Skeletal muscle satellite cell (primary cell): ENCODE results near the gene SPTB. TPM values are rescaled to one million over a fixed set of nuclear protein-coding genes. Genes with fewer than 3 reads are reported as not detected.

Source experiments
- H3K27me3 ChIP-seq: 2 replicates; pipeline ENCODE4 v1.7.0; 2013; ENCODE audit warnings: low read length; ENCODE audit not compliant: control insufficient read depth, insufficient read depth
- H3K36me3 ChIP-seq: 2 replicates; pipeline ENCODE4 v1.7.0; 2013; ENCODE audit warnings: mild to moderate bottlenecking, control low read depth, low read length; ENCODE audit not compliant: insufficient read depth
- H3K4me1 ChIP-seq: 2 replicates; pipeline ENCODE4 v1.7.0; 2013; ENCODE audit warnings: low read length; ENCODE audit not compliant: control insufficient read depth, insufficient read depth
- H3K4me2 ChIP-seq: 2 replicates; pipeline ENCODE4 v1.7.0; 2013; ENCODE audit warnings: mild to moderate bottlenecking, low read length
- H3K4me3 ChIP-seq: 2 replicates; pipeline ENCODE4 v1.7.0; 2013; ENCODE audit warnings: low read length
- H3K9ac ChIP-seq: 2 replicates; pipeline ENCODE4 v1.7.0; 2013; ENCODE audit warnings: mild to moderate bottlenecking, low read depth, low read length, moderate library complexity
- H3K9me3 ChIP-seq: replicated peaks from 2 replicates; pipeline ENCODE4 v1.7.0; 2013; ENCODE audit warnings: mild to moderate bottlenecking, control low read depth, low read length
- total RNA-seq: library from RNA; depleted of rRNA; stranded (reverse); fragments of >200 nt; gene quantifications from 2 replicates; pipeline ENCODE4 v1.2.3, GENCODE V29; 2012; rRNA removed

Gene SPTB
- under 0.01 TPM in 1 of 2 replicates, not detected in the other for total RNA-seq

DNA sequence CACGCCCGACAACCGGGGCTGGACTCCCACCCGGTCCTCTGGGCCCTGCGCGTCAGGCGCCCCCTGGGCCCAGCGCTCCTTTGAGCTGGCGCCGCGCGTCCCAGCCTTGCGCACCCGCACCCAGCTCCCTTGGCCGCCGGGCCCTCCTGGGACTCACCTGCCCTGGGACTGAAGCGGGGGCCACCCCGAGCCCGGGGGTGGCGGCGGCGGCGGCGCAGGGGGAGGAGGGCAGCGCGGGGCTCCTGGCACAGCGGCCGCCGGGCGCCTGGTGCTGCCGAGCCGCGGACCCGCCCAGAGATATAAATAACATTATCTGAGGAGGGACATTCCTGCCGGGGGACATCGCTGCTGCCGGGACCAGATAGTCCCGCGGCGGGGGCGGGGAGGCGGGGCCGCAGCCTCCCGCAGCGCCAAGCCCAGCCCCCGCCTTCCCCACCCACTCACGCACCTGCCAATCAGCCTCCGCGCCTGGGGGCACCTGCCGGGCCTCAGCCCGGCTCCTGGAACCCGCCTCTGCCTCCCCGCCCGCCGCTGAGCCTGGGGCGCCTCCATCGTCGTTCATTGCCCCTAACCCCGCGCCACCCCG, at the start of gene SPTB:
Gene SPTB (minus strand): TSS at position 273 of the 586 bp plus-strand sequence. CDS start 56,813 bp downstream, outside the sequence.
- Histone ChIP-seq H3K4me3 (peak within 1 kb of the TSS; percentile 52), H3K4me2 (peak within 1 kb of the TSS; percentile 71), H3K9me3 (no peaks in the 10 kb centered on the region), H3K36me3 (no peaks in the 10 kb centered on the region), H3K27me3 (peaks cover 90% of the 10 kb centered on the region), H3K4me1 (no peaks in the 10 kb centered on the region), H3K9ac (no peak within 1 kb of the TSS)

DNA sequence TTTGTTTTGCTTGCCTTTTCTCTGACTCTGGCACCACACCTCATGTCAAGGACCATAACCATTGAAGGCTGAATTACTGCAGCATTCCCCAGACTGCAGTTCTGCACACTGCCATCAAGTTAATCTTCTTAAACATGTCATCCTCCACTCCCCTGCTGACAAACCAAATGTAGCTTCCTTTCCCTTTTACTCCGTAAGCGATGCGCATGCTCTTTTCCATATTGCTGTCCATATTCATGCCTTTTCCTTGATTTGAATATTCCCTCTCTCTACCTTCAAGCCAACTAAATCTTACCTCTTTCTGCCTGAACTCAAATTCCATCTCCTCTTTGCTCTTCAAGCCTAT, 49.3 kb upstream of the SPTB start:
- no peaks in the 10 kb centered on the region for H3K9me3 ChIP-seq
- peaks cover 65% of the 10 kb centered on the region for H3K36me3 ChIP-seq
- H3K9ac ChIP-seq, result no peak overlapping the region
- no peak overlapping the region for H3K4me2 ChIP-seq
- no peak overlapping the region for H3K4me3 ChIP-seq
- H3K27me3 ChIP-seq, result no peaks in the 10 kb centered on the region
- no peaks in the 10 kb centered on the region for H3K4me1 ChIP-seq

DNA sequence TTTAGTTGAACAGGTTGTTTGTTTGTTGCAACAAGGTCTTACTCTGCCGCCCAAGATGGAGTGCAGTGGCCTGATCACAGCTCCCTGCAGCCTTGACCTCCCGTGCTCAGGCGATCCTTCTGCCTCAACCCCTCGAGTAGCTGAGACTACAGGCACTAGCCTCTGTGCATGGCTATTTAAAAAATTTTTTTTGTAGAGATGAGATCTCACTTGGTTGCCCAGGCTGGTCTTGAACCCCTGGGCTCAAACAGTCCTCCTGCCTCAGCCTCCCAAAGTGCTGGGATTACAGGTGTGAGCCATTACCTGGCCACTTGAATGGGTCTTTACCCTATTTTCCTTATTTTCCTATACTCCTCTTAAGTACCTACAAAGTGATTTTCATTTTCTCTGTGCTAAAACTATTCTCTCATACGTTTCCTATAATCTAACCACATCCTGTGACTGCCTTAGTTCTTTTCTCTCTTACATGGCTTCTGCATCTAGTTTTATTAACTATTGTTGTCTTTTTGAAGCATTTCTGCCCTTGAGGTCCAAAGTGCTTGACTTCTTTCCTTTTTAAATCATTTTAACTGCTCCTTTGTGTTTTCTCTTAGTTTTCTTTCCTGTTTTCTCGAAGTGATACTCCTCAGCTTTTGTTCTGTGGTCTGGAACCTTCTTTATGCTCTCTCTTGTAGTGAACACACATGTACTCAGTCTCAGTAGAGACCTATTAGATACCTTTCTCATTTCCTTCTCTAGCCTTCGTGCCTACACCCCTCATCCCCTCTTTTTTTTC, 48.7 kb upstream of the SPTB start:
- Histone ChIP-seq H3K4me2 (no peak overlapping the region), H3K4me3 (no peak overlapping the region), H3K9me3 (no peaks in the 10 kb centered on the region), H3K4me1 (no peaks in the 10 kb centered on the region), H3K36me3 (peaks cover 61% of the 10 kb centered on the region), H3K27me3 (no peaks in the 10 kb centered on the region), H3K9ac (no peak overlapping the region)

DNA sequence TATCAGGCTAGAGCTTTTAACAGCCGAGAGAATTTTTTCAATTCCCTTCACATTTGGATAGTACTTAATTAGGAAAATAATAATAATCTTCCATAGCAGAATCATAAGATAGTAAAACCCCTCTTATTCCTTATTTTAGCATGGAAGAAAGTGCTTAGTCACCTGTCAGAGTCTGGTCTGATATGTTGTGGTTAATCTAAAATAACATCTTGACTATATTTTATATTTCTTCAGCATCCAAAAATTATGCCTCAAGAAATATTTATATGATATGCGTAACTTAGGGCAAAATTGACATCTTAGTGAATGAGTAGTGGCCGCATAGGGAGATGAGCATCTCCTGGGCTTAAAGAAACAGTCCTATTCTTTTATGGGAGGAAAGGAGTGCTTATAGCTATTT, 47.3 kb upstream of the SPTB start:
- Histone ChIP-seq H3K4me1 (no peaks in the 10 kb centered on the region), H3K4me3 (no peak overlapping the region), H3K9ac (no peak overlapping the region), H3K9me3 (no peaks in the 10 kb centered on the region), H3K4me2 (no peak overlapping the region), H3K27me3 (no peaks in the 10 kb centered on the region), H3K36me3 (peaks cover 51% of the 10 kb centered on the region)

DNA sequence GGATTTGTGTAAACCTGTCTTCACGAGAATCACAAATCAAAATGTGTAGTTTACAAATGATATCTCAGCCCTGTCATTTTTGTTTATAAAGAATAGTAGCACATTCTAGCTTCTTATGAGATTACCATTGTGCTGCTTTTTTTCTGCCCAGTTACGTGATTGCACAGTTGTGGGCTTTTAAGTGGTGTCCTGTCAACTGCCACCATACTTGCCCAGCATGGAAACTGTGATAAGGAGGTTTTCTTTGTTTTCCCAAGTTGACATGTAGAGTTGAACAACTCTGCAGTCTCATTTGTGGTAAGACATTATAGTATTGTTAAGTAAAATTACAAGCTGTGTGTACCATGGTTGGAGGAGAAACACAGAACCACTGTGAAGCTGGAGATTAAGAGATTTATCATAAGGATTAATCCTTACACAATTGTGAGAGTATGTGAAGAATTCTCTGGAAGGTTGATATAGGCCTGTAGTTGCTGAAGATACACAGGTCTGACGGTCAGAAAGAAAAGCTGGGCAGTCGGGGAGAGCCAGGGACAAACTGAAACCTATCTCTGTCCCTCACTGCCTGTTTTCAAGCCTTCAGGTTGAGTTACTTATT, 46.8 kb upstream of the SPTB start:
- Histone ChIP-seq H3K36me3 (peaks cover 46% of the 10 kb centered on the region), H3K4me3 (no peak overlapping the region), H3K4me1 (no peaks in the 10 kb centered on the region), H3K27me3 (no peaks in the 10 kb centered on the region), H3K9me3 (no peaks in the 10 kb centered on the region), H3K9ac (no peak overlapping the region), H3K4me2 (no peak overlapping the region)

DNA sequence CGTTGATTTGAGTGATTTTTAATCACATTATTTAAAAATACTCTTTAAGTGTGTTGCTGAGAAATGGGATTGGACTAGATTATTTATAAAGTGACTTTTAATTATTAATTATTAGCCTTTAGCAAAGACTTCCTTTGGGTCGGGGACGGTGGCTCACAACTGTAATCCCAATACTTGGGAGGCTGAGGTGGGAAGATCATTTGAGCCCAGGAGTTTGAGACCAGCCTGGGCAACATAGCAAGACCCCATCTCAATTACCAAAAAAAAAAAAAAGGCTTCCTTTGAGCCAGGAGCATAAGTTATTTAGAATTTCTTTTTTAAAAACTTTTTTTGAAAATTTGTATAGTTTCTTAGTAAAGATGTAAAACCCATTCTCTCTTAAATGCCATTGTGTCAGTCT, 43.3 kb upstream of the SPTB start:
- Histone ChIP-seq H3K4me3 (no peak overlapping the region), H3K27me3 (no peaks in the 10 kb centered on the region), H3K36me3 (peaks cover 30% of the 10 kb centered on the region), H3K4me1 (peaks cover 22% of the 10 kb centered on the region), H3K9me3 (no peaks in the 10 kb centered on the region), H3K9ac (no peak overlapping the region), H3K4me2 (no peak overlapping the region)

DNA sequence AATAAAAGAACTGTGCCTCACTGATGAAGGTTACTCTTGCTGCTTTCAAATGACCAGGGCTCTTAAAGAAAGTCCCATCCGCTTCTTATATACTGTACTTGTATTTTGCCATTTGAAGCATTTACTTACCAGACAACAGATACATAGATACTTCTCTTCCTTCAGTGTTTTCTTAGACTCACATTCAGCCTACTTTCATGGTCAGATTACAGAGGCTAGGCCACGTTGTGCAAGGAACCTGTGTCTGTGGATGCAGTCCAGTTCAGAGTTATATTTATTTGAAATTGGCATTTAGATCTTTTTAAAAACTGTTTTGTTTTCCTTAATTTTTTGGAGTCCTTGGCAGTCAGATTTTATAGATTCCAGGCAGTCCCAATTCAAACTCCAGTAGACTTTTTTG, 40.8 kb upstream of the SPTB start:
- Histone ChIP-seq H3K4me2 (no peak overlapping the region), H3K36me3 (peaks cover 13% of the 10 kb centered on the region), H3K27me3 (no peaks in the 10 kb centered on the region)

DNA sequence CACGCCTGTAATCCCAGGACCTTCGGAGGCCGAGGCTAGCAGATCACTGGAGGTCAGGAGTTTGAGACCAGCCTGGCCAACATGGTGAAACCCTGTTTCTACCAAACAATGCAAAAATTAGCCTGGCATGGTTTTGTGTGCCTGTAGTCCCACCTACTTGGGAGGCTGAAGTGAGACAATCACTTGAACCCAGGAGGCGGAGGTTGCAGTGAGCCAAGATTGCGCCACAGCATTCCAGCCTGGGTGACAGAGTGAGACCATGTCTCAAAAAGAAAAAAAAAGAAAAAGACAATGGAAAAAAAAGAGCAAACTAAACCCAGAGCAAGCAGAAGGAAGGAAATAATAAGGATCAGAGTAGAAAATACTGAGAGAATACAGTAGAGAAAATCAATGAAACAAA, 39.9 kb upstream of the SPTB start:
- H3K4me1 ChIP-seq, result peaks cover 40% of the 10 kb centered on the region
- peak overlapping the region; percentile 19 for H3K9ac ChIP-seq
- H3K36me3 ChIP-seq, result peaks cover 7% of the 10 kb centered on the region
- no peaks in the 10 kb centered on the region for H3K27me3 ChIP-seq
- H3K9me3 ChIP-seq, result no peaks in the 10 kb centered on the region
- H3K4me2 ChIP-seq, result no peak overlapping the region
- no peak overlapping the region for H3K4me3 ChIP-seq

More for the DNA sequence above, 40.8 kb upstream of the SPTB start:
- H3K9me3 ChIP-seq, result no peaks in the 10 kb centered on the region
- no peak overlapping the region for H3K4me3 ChIP-seq
- H3K4me1 ChIP-seq, result peaks cover 35% of the 10 kb centered on the region
- H3K9ac ChIP-seq, result no peak overlapping the region

DNA sequence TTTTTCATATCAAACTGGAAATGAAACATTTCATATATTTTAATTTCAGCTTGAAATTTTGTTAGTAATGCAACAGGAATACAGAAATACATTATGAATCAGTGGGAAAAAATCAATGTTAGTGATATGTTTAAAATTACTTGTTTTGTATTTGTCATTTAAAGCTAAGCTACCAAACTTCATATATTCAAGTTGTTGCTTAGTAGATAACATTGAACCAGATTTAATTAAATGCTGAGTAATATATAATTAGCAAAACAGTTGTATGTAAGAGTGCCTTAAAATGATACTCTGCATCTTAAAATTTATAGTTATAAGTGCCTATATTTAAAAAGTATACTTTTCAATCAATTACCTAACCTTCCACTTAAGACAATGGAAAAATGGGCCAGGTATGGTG, 39.5 kb upstream of the SPTB start:
- no peaks in the 10 kb centered on the region for H3K9me3 ChIP-seq
- H3K4me3 ChIP-seq, result no peak overlapping the region
- no peaks in the 10 kb centered on the region for H3K27me3 ChIP-seq
- H3K9ac ChIP-seq, result peak overlapping the region; percentile 19
- peaks cover 3% of the 10 kb centered on the region for H3K36me3 ChIP-seq
- peaks cover 40% of the 10 kb centered on the region for H3K4me1 ChIP-seq
- no peak overlapping the region for H3K4me2 ChIP-seq

DNA sequence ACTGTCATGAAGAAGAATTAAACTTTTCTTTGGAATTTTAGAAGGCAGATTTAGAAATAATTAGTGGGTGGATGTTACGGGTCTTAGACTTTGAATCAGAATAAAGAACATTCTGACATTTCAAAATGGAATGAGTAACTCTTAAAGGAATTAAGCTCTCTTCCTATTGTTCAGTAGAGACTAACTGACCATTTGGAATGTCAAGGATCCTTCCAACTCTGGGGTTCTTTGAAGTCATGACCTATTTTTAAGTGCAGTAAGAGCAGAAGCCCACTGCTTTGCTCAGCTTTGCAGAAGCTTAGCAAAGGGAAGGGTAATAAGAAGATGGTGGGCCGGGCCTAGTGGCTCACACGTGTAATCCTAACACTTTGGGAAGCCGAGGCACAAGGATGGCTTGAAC, 38.5 kb upstream of the SPTB start:
- Histone ChIP-seq H3K36me3 (no peaks in the 10 kb centered on the region), H3K4me3 (no peak overlapping the region), H3K27me3 (no peaks in the 10 kb centered on the region), H3K9me3 (no peaks in the 10 kb centered on the region), H3K4me2 (no peak overlapping the region), H3K9ac (no peak overlapping the region), H3K4me1 (peaks cover 44% of the 10 kb centered on the region)

DNA sequence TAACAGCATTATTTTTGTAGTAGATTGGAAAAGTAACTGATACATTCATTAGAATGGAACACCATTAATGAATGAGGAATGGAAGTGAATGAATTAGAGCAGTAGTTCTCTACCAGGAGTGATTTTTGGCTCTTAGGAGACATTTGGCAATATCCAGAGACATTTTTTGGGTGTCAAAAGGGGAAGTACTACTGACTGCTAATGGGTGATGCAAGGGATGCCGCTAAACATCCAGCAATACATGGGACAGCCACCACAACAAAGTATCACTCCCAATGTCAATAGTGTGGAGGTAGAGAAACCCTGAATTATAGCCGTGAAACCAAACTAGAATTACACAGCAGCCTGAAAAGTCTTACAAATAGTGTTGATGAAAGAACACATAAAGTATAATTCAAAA, 36.1 kb upstream of the SPTB start:
- Histone ChIP-seq H3K4me1 (peaks cover 44% of the 10 kb centered on the region), H3K36me3 (no peaks in the 10 kb centered on the region), H3K27me3 (peaks cover 5% of the 10 kb centered on the region), H3K4me3 (peak overlapping the region; percentile 81), H3K9ac (no peak overlapping the region), H3K9me3 (no peaks in the 10 kb centered on the region), H3K4me2 (peak overlapping the region; percentile 85)
